Measurements from ENCODE around the gene RNF208.

- TF ChIP-seq EP300 (IDR thresholded peaks at IDR 0.05; ENCODE audit: low read depth) (no peak), CTCF (IDR thresholded peaks at IDR 0.05) (no peak)
These were observed 17.3 kb downstream of the RNF208 start for GRCh38 chr9:137204731-137205125.
